Cardiac septum (tissue), 1 donor: ENCODE results near the gene CYLC2. TPM values are rescaled to one million over a fixed set of nuclear protein-coding genes. Genes with fewer than 3 reads are reported as not detected.

Experiments used
- DNase-seq: peaks from one replicate; pipeline ENCODE4 v3.0.0-alpha.2; 2020; ENCODE audit warnings: low spot score
- intact Hi-C: fragments of 100-400 bp; cut with DNase I; formaldehyde crosslinking; loops from one replicate; pipeline ENCODE4 v1.14.0; 2022
- long read RNA-seq: library from polyadenylated mRNA; unstranded; transcript quantifications from one replicate; pipeline ENCODE4 v2.0.0, GENCODE V29; 2021
- total RNA-seq: library from RNA; stranded (reverse); fragmentation: NEBNext Ultra II Directional; extraction: Animal tissue kit (Norgen Biotek cat#: 25700); gene quantifications from one replicate; pipeline ENCODE4 v1.2.1, GENCODE V29; 2021
- donor health status: DM: no; HTN: no; CAD: no.

The CYLC2 gene
- not detected for total RNA-seq
- long read RNA-seq: 0 reads

- no peak for DNase-seq
- intact Hi-C loops: no loop called here
Observed at GRCh38 chr9:102995033-102995432, at the start of gene CYLC2. Gene CYLC2 (plus strand): TSS chr9:102995333. CDS start chr9:102995381, 48 bp downstream.

GRCh38 chr9:102950346-102950745 is 44.8 kb upstream of the CYLC2 start:
- DNase-seq: no peak
- intact Hi-C loops: no loop called here

- DNase-seq: no peak
- intact Hi-C loops: no loop called here
Observed at GRCh38 chr9:102966999-102967398, 28.1 kb upstream of the CYLC2 start.

- intact Hi-C loops: no loop called here
- no peak for DNase-seq
Observed at GRCh38 chr9:102967979-102968378, 27.2 kb upstream of the CYLC2 start.

GRCh38 chr9:102972780-102973179 is 22.4 kb upstream of the CYLC2 start:
- DNase-seq: no peak

GRCh38 chr9:102974530-102974929 is 20.6 kb upstream of the CYLC2 start:
- DNase-seq: no peak
- intact Hi-C loops: no loop called here

More at GRCh38 chr9:102972780-102973179, 22.4 kb upstream of the CYLC2 start:
- intact Hi-C loops: no loop called here

GRCh38 chr9:102975251-102975650 is 19.9 kb upstream of the CYLC2 start:
- intact Hi-C loops: no loop called here
- no peak for DNase-seq

GRCh38 chr9:102985162-102985895 is 9.8 kb upstream of the CYLC2 start:
- no peak for DNase-seq
- intact Hi-C loops: no loop called here

- DNase-seq: no peak
- intact Hi-C loops: no loop called here
Observed at GRCh38 chr9:102986425-102986824, 8.7 kb upstream of the CYLC2 start.

GRCh38 chr9:103003689-103004088 is 8.6 kb downstream of the CYLC2 start:
- DNase-seq: no peak
- intact Hi-C loops: no loop called here

GRCh38 chr9:103014242-103014641 is 19.1 kb downstream of the CYLC2 start:
- no peak for DNase-seq
- intact Hi-C loops: no loop called here

- intact Hi-C loops: no loop called here
- DNase-seq: no peak
Observed at GRCh38 chr9:103025796-103026195, 30.7 kb downstream of the CYLC2 start.

- intact Hi-C loops: no loop called here
- DNase-seq: no peak
Observed at GRCh38 chr9:103037508-103038477, 42.7 kb downstream of the CYLC2 start.

GRCh38 chr9:103041961-103042360 is 46.8 kb downstream of the CYLC2 start:
- DNase-seq: no peak
- intact Hi-C loops: no loop called here
